ENCODE data around the gene DAGLA.

Gene DAGLA

DNA sequence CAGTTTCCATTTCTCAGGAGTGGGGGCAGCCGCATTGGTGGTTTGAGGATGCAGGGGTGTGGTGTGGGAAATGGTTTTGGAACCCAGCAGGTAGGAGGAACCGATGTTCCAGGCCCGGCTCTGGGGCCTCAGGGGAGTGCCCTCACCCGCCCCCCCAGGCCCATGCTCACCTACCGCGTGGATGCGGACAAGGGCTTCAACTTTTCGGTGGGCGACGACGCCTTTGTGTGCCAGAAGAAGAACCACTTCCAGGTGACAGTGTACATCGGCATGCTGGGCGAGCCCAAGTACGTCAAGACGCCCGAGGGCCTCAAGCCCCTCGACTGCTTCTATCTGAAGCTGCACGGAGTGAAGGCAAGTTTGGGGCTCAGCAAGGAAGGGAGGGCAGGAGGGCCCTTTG, 93.6 kb downstream of the DAGLA start:
- Histone ChIP-seq H3K9me3 (ENCODE audit: insufficient read depth, low read length) (no peaks in the 10 kb centered on the region), H3K27me3 (ENCODE audit: low read length) (no peaks in the 10 kb centered on the region), H3K9ac (ENCODE audit: low read length) (no peak overlapping the region), H3K4me2 (ENCODE audit: low read depth, low read length, poor library complexity, severe bottlenecking) (no peak overlapping the region), H4K20me1 (ENCODE audit: low read depth, low read length) (no peaks in the 10 kb centered on the region), H3F3A (ENCODE audit: insufficient read depth) (no peaks in the 10 kb centered on the region), H3K79me2 (ENCODE audit: insufficient read depth, low read length) (no peaks in the 10 kb centered on the region), H2AFZ (ENCODE audit: low read depth, low read length, severe bottlenecking) (no peak overlapping the region), H3K9me2 (replicated peaks; ENCODE audit: insufficient read depth, low read length) (no peaks in the 10 kb centered on the region), H3K27ac (ENCODE audit: low read depth, low read length) (no peak overlapping the region), H3K4me3 (ENCODE audit: insufficient read depth, low read length, poor library complexity, severe bottlenecking) (no peak overlapping the region), H3K36me3 (ENCODE audit: low read length) (no peaks in the 10 kb centered on the region)
- TF ChIP-seq, protein P1, sequence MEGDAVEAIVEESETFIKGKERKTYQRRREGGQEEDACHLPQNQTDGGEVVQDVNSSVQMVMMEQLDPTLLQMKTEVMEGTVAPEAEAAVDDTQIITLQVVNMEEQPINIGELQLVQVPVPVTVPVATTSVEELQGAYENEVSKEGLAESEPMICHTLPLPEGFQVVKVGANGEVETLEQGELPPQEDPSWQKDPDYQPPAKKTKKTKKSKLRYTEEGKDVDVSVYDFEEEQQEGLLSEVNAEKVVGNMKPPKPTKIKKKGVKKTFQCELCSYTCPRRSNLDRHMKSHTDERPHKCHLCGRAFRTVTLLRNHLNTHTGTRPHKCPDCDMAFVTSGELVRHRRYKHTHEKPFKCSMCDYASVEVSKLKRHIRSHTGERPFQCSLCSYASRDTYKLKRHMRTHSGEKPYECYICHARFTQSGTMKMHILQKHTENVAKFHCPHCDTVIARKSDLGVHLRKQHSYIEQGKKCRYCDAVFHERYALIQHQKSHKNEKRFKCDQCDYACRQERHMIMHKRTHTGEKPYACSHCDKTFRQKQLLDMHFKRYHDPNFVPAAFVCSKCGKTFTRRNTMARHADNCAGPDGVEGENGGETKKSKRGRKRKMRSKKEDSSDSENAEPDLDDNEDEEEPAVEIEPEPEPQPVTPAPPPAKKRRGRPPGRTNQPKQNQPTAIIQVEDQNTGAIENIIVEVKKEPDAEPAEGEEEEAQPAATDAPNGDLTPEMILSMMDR (IDR thresholded peaks at IDR 0.05; ENCODE audit: insufficient read depth, low read length, poor library complexity, severe bottlenecking), result no peak
- no peak for TF ChIP-seq EZH2phosphoT487 (conservative IDR thresholded peaks at IDR 0.05; ENCODE audit: low read length)

- H3F3A ChIP-seq (ENCODE audit: insufficient read depth), result no peaks in the 10 kb centered on the region
- H4K20me1 ChIP-seq (ENCODE audit: low read depth, low read length), result no peaks in the 10 kb centered on the region
- no peaks in the 10 kb centered on the region for H3K9me2 ChIP-seq (replicated peaks; ENCODE audit: insufficient read depth, low read length)
- H3K4me2 ChIP-seq (ENCODE audit: low read depth, low read length, poor library complexity, severe bottlenecking), result no peak overlapping the region
- H3K36me3 ChIP-seq (ENCODE audit: low read length), result no peaks in the 10 kb centered on the region
- H3K9me3 ChIP-seq (ENCODE audit: insufficient read depth, low read length), result no peaks in the 10 kb centered on the region
- H3K27ac ChIP-seq (ENCODE audit: low read depth, low read length), result no peak overlapping the region
- TF ChIP-seq, protein P1 (IDR thresholded peaks at IDR 0.05; ENCODE audit: insufficient read depth, low read length, poor library complexity, severe bottlenecking), result no peak
- no peak for TF ChIP-seq EZH2phosphoT487 (conservative IDR thresholded peaks at IDR 0.05; ENCODE audit: low read length)
- no peaks in the 10 kb centered on the region for H3K27me3 ChIP-seq (ENCODE audit: low read length)
- no peak overlapping the region for H3K9ac ChIP-seq (ENCODE audit: low read length)
- no peaks in the 10 kb centered on the region for H3K79me2 ChIP-seq (ENCODE audit: insufficient read depth, low read length)
- H3K4me3 ChIP-seq (ENCODE audit: insufficient read depth, low read length, poor library complexity, severe bottlenecking), result no peak overlapping the region
- H2AFZ ChIP-seq (ENCODE audit: low read depth, low read length, severe bottlenecking), result no peak overlapping the region
These were observed 94.2 kb downstream of the DAGLA start for GRCh38 chr11:61774411-61774810.

DNA sequence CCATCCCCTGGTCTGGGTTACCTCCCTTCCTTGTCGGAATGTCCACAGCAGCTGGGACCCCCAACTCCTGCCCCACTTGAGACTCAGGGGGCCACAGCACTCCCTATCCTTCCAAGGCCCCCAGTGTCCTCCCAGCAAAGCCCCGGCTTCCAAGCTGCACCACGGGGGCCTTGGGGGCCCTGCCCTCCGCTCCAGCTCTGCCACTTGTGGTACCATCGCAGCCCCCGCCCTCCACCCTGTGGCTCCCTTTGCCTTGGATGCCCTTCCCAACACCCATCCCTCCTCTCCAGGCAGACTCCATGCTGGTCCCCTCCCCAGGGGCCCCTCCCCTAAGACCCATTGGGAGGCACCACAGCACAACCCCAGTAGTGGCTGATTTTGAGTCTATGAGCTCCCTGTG, 94.9 kb downstream of the DAGLA start:
- Histone ChIP-seq H3K9me3 (ENCODE audit: insufficient read depth, low read length) (no peaks in the 10 kb centered on the region), H3K36me3 (ENCODE audit: low read length) (no peaks in the 10 kb centered on the region), H2AFZ (ENCODE audit: low read depth, low read length, severe bottlenecking) (no peak overlapping the region), H3K9me2 (replicated peaks; ENCODE audit: insufficient read depth, low read length) (no peaks in the 10 kb centered on the region), H3K4me2 (ENCODE audit: low read depth, low read length, poor library complexity, severe bottlenecking) (no peak overlapping the region), H3F3A (ENCODE audit: insufficient read depth) (no peaks in the 10 kb centered on the region), H4K20me1 (ENCODE audit: low read depth, low read length) (no peaks in the 10 kb centered on the region), H3K27me3 (ENCODE audit: low read length) (no peaks in the 10 kb centered on the region), H3K4me3 (ENCODE audit: insufficient read depth, low read length, poor library complexity, severe bottlenecking) (no peak overlapping the region), H3K27ac (ENCODE audit: low read depth, low read length) (no peak overlapping the region), H3K9ac (ENCODE audit: low read length) (no peak overlapping the region), H3K79me2 (ENCODE audit: insufficient read depth, low read length) (no peaks in the 10 kb centered on the region)
- TF ChIP-seq, protein P1 (IDR thresholded peaks at IDR 0.05; ENCODE audit: insufficient read depth, low read length, poor library complexity, severe bottlenecking), result no peak
- no peak for TF ChIP-seq EZH2phosphoT487 (conservative IDR thresholded peaks at IDR 0.05; ENCODE audit: low read length)

Data from SU-DHL-6 (cell line).